ENCODE results near the gene PPP3CA.
A peak's percentile ranks its signal among the peaks of the same experiment; 100 is the strongest.
"Not testable (repeated sequence)": the region's sequence is repeated elsewhere in the genome, so short reads cannot be mapped to it uniquely, and the experiment has no call there.

The PPP3CA gene

GRCh38 chr4:101258883-101259282, 88.4 kb downstream of the PPP3CA start:
- DNase-seq = no peak

GRCh38 chr4:101256222-101256621, 91.1 kb downstream of the PPP3CA start:
- DNase-seq = no peak

- no peak for DNase-seq
These were observed 92.5 kb downstream of the PPP3CA start for GRCh38 chr4:101254776-101255175.

- no peak for DNase-seq
These were observed 94.2 kb downstream of the PPP3CA start for GRCh38 chr4:101253121-101253520.

- DNase-seq = no peak
These were observed 94.6 kb downstream of the PPP3CA start for GRCh38 chr4:101252721-101253120.

- no peak for DNase-seq
These were observed 96.1 kb downstream of the PPP3CA start for GRCh38 chr4:101251261-101251660.

GRCh38 chr4:101244349-101244748, 103.0 kb downstream of the PPP3CA start:
- DNase-seq = no peak

- DNase-seq = no peak
These were observed 104.9 kb downstream of the PPP3CA start for GRCh38 chr4:101242441-101242840.

- no peak for DNase-seq
These were observed 107.2 kb downstream of the PPP3CA start for GRCh38 chr4:101240099-101240498.

- DNase-seq = no peak
These were observed 107.7 kb downstream of the PPP3CA start for GRCh38 chr4:101239665-101240064.

- no peak for DNase-seq
These were observed 108.6 kb downstream of the PPP3CA start for GRCh38 chr4:101238706-101239105.

- DNase-seq = no peak
These were observed 109.6 kb downstream of the PPP3CA start for GRCh38 chr4:101237773-101238172.

GRCh38 chr4:101236097-101236496, 111.2 kb downstream of the PPP3CA start:
- no peak for DNase-seq

GRCh38 chr4:101234141-101234540, 113.2 kb downstream of the PPP3CA start:
- DNase-seq = not testable (repeated sequence)

GRCh38 chr4:101232074-101232776, 115.1 kb downstream of the PPP3CA start:
- peak in 1 of 58 donors; percentile 0 for DNase-seq

- no peak for DNase-seq
These were observed 116.4 kb downstream of the PPP3CA start for GRCh38 chr4:101230801-101231426.

- DNase-seq = no peak
These were observed 118.2 kb downstream of the PPP3CA start for GRCh38 chr4:101229116-101229515.

GRCh38 chr4:101227715-101228114, 119.6 kb downstream of the PPP3CA start:
- no peak for DNase-seq

GRCh38 chr4:101224358-101225218, 122.7 kb downstream of the PPP3CA start:
- no peak for DNase-seq

- no peak for DNase-seq
These were observed 125.0 kb downstream of the PPP3CA start for GRCh38 chr4:101222156-101222845.

GRCh38 chr4:101221294-101221693, 126.0 kb downstream of the PPP3CA start:
- DNase-seq = no peak

GRCh38 chr4:101218894-101219293, 128.4 kb downstream of the PPP3CA start:
- DNase-seq = no peak
